SU-DHL-6 (cell line): ENCODE data around the gene GLYATL3.

Experiments
- H2AFZ ChIP-seq: fragments of 200-600 bp; sonication (generic); 2 replicates; pipeline ENCODE4 v1.6.1; 2014; ENCODE audit warnings: low read depth, mild to moderate bottlenecking, moderate library complexity, mixed read lengths, antibody characterized with exemption, low read length; ENCODE audit not compliant: severe bottlenecking
- H3F3A ChIP-seq: fragments of 200-600 bp; shearing (Covaris generic); 2 replicates; pipeline ENCODE4 v1.6.0; 2016; ENCODE audit warnings: antibody characterized with exemption, mild to moderate bottlenecking; ENCODE audit not compliant: insufficient read depth
- H3K27ac ChIP-seq: fragments of 200-600 bp; sonication (generic); 2 replicates; pipeline ENCODE4 v1.5.1; 2016; ENCODE audit warnings: low read depth, mild to moderate bottlenecking, low read length, moderate library complexity, mixed read lengths
- H3K27me3 ChIP-seq: fragments of 200-600 bp; sonication (generic), shearing (Covaris generic); 2 replicates; pipeline ENCODE4 v1.6.0; 2014; ENCODE audit warnings: mild to moderate bottlenecking, low read length
- H3K36me3 ChIP-seq: fragments of 200-600 bp; sonication (generic); 2 replicates; pipeline ENCODE4 v1.6.1; 2014; ENCODE audit warnings: mild to moderate bottlenecking, low read length, mixed read lengths
- H3K4me2 ChIP-seq: fragments of 300-600, 200-600 bp; shearing (Covaris generic), sonication (generic); 2 replicates; pipeline ENCODE4 v1.6.0; 2014; ENCODE audit warnings: low read length, low read depth, mild to moderate bottlenecking; ENCODE audit not compliant: poor library complexity, severe bottlenecking
- H3K4me3 ChIP-seq: fragments of 200-600 bp; sonication (generic); 2 replicates; pipeline ENCODE4 v1.5.1; 2014; ENCODE audit warnings: antibody characterized with exemption, low read length, mild to moderate bottlenecking, mixed read lengths; ENCODE audit not compliant: insufficient read depth, poor library complexity, severe bottlenecking
- H3K79me2 ChIP-seq: fragments of 200-600 bp; sonication (generic); 2 replicates; pipeline ENCODE4 v1.6.1; 2014; ENCODE audit warnings: mild to moderate bottlenecking, low read length, moderate library complexity; ENCODE audit not compliant: insufficient read depth
- H3K9ac ChIP-seq: fragments of 200-600 bp; sonication (generic); 2 replicates; pipeline ENCODE4 v1.7.0; 2014; ENCODE audit warnings: mild to moderate bottlenecking, low read length
- H3K9me2 ChIP-seq: fragments of 200-600 bp; sonication (generic); replicated peaks from 2 replicates; pipeline ENCODE4 v1.6.1; 2014; ENCODE audit warnings: low read length; ENCODE audit not compliant: insufficient read depth
- H3K9me3 ChIP-seq: fragments of 200-600 bp; sonication (generic); 2 replicates; pipeline ENCODE4 v1.6.1; 2014; ENCODE audit warnings: low read length, mixed read lengths; ENCODE audit not compliant: insufficient read depth
- H4K20me1 ChIP-seq: fragments of 200-600 bp; sonication (generic); 2 replicates; pipeline ENCODE4 v1.6.1; 2014; ENCODE audit warnings: low read depth, mild to moderate bottlenecking, antibody characterized with exemption, low read length, moderate library complexity, mixed read lengths
- EZH2phosphoT487 ChIP-seq: fragments of 200-600 bp; sonication (generic), shearing (Covaris generic); conservative IDR thresholded peaks from 2 replicates; pipeline ENCODE4 v1.6.1; 2018; ENCODE audit warnings: mild to moderate bottlenecking, antibody characterized with exemption, low read length, moderate library complexity, mixed read lengths
- TF ChIP-seq, protein P1 (sequence below): fragments of 200-600 bp; sonication (generic); IDR thresholded peaks from one replicate; pipeline ENCODE4 v1.5.1; 2017; ENCODE audit warnings: antibody characterized with exemption, mild to moderate bottlenecking, low read length, moderate library complexity; ENCODE audit not compliant: insufficient read depth, poor library complexity, severe bottlenecking

GLYATL3 gene

DNA sequence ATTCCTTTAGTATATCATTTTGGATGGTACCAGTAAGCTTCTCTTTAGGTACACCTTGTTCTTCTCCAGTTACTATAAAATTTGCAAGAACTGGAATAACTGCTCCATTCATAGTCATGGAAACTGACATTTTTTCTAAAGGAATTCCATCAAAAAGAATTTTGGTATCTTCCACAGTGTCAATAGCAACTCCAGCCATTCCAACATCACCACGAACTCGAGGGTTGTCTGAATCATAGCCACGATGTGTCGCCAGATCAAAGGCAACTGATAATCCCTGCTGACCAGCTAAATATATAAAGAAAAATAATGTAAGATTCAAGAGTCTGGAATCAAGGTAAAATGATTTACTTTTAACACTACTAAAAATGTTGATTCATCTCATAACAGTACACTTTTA is 42.0 kb upstream of the GLYATL3 start:
- H3K4me3 ChIP-seq, result no peak overlapping the region
- TF ChIP-seq, protein P1, sequence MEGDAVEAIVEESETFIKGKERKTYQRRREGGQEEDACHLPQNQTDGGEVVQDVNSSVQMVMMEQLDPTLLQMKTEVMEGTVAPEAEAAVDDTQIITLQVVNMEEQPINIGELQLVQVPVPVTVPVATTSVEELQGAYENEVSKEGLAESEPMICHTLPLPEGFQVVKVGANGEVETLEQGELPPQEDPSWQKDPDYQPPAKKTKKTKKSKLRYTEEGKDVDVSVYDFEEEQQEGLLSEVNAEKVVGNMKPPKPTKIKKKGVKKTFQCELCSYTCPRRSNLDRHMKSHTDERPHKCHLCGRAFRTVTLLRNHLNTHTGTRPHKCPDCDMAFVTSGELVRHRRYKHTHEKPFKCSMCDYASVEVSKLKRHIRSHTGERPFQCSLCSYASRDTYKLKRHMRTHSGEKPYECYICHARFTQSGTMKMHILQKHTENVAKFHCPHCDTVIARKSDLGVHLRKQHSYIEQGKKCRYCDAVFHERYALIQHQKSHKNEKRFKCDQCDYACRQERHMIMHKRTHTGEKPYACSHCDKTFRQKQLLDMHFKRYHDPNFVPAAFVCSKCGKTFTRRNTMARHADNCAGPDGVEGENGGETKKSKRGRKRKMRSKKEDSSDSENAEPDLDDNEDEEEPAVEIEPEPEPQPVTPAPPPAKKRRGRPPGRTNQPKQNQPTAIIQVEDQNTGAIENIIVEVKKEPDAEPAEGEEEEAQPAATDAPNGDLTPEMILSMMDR, result no peak
- TF ChIP-seq EZH2phosphoT487, result no peak
- peaks cover 21% of the 10 kb centered on the region; the same call in 1 of the 2 replicates for H3K36me3 ChIP-seq
- no peaks in the 10 kb centered on the region for H3K9me2 ChIP-seq
- H3K9me3 ChIP-seq, result no peaks in the 10 kb centered on the region
- H3K4me2 ChIP-seq, result no peak overlapping the region
- no peaks in the 10 kb centered on the region for H3F3A ChIP-seq
- H3K27ac ChIP-seq, result no peak overlapping the region
- H3K79me2 ChIP-seq, result peaks cover 23% of the 10 kb centered on the region
- no peak overlapping the region for H3K9ac ChIP-seq
- no peaks in the 10 kb centered on the region for H3K27me3 ChIP-seq
- H4K20me1 ChIP-seq, result no peaks in the 10 kb centered on the region
- no peak overlapping the region for H2AFZ ChIP-seq

DNA sequence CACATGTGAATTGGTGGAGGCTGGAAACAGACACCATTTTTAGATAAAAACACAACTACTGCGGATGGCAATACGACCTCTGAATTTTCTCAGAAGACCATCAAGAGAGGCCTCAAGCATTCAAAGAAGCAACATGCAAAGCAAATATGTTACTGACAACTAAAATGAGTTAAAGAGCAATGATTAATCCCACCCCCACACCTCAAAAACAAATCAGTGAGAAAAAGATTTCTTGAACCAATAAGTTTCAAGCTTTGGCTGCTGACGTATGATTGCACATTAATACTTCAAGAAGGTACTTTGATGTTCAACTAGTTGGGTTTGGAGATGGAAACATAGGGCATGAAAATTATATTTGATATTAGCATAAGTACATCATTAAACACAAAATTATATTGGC is 37.7 kb upstream of the GLYATL3 start:
- TF ChIP-seq, protein P1, result no peak
- TF ChIP-seq EZH2phosphoT487, result no peak
- Histone ChIP-seq H3K4me3 (peak overlapping the region; percentile 99), H3K27me3 (no peaks in the 10 kb centered on the region), H3K79me2 (peaks cover 63% of the 10 kb centered on the region), H3K9me2 (no peaks in the 10 kb centered on the region), H3K27ac (peak overlapping the region; percentile 34; the same call in 1 of the 2 replicates), H3K9ac (peak overlapping the region; percentile 88), H3F3A (no peaks in the 10 kb centered on the region), H3K36me3 (peaks cover 11% of the 10 kb centered on the region; the same call in 1 of the 2 replicates), H2AFZ (peak overlapping the region; percentile 73), H4K20me1 (no peaks in the 10 kb centered on the region; the same call in 1 of the 2 replicates), H3K9me3 (no peaks in the 10 kb centered on the region), H3K4me2 (peak overlapping the region; percentile 82)

DNA sequence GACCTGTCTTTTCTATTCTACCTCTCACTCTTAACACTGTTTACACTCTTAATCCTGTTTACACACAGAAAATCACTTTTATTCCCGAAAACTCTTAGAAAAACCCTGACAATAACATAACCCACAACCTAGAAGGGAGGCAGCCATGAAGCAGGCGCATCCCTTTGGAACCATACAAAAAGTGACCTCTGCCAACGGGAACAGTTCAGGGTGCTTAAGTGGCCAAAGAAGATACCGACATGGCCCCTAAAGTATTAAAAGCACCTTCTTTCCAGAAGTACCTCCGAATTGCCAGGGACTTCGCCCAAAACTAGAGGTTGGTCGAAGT is 37.2 kb upstream of the GLYATL3 start:
- no peaks in the 10 kb centered on the region for H3K9me2 ChIP-seq
- H4K20me1 ChIP-seq, result no peaks in the 10 kb centered on the region; the same call in 1 of the 2 replicates
- TF ChIP-seq EZH2phosphoT487, result no peak
- TF ChIP-seq, protein P1, result no peak
- H3K36me3 ChIP-seq, result peaks cover 6% of the 10 kb centered on the region; the same call in 1 of the 2 replicates
- no peaks in the 10 kb centered on the region for H3K9me3 ChIP-seq
- no peaks in the 10 kb centered on the region for H3F3A ChIP-seq
- peak overlapping the region; percentile 34 for H3K27ac ChIP-seq
- H3K4me3 ChIP-seq, result peak overlapping the region; percentile 99
- peak overlapping the region; percentile 73 for H2AFZ ChIP-seq
- H3K79me2 ChIP-seq, result peaks cover 68% of the 10 kb centered on the region
- H3K9ac ChIP-seq, result peak overlapping the region; percentile 88
- H3K4me2 ChIP-seq, result peak overlapping the region; percentile 82
- no peaks in the 10 kb centered on the region for H3K27me3 ChIP-seq
